Panc1 (cell line): ENCODE measurements around the gene ANKRD13C. TPM values are rescaled to one million over a fixed set of nuclear protein-coding genes. Genes with fewer than 3 reads are reported as not detected.

Source experiments
- ATAC-seq: fragments of 200-7000 bp; cut with Tn5 transposase; 2 replicates; pipeline ENCODE4 v1.9.1; 2020; ENCODE audit warnings: mild to moderate bottlenecking, moderate library complexity
- BruUV-seq: library from RNA; stranded (reverse); fragments of 400-500 nt; replicated peaks from 2 replicates; lab custom pipeline; 2021; lab: Mats Ljungman, UMichigan
- CTCF ChIA-PET: fragments of 300-600 bp; sonication (Branson Sonifier 250); formaldehyde crosslinking; loops from one replicate; lab custom pipeline; 2022; ENCODE audit warnings: antibody characterized with exemption; lab: Charles Lee
- POLR2A ChIA-PET: fragments of 300-600 bp; sonication (Branson Sonifier 250); formaldehyde crosslinking; loops from one replicate; lab custom pipeline; 2022; ENCODE audit warnings: antibody characterized with exemption; lab: Charles Lee
- DNase-seq: peaks from one replicate; pipeline ENCODE4 v3.0.0-alpha.2; 2010; ENCODE audit warnings: low read depth, low spot score
- H3K27ac ChIP-seq: 2 replicates; pipeline ENCODE4 v1.5.1; 2011; ENCODE audit warnings: mild to moderate bottlenecking, low read length, inconsistent platforms
- H3K27me3 ChIP-seq: fragments of 200-500 bp; sonication (Bioruptor generic); 2 replicates; pipeline ENCODE4 v1.6.0; 2014; ENCODE audit warnings: low read length, inconsistent platforms; ENCODE audit not compliant: control insufficient read depth, insufficient read depth
- H3K36me3 ChIP-seq: fragments of 200-500 bp; sonication (Bioruptor generic); 2 replicates; pipeline ENCODE4 v1.5.1; 2014; ENCODE audit warnings: inconsistent platforms, mild to moderate bottlenecking, low read length, moderate library complexity; ENCODE audit not compliant: control insufficient read depth, insufficient read depth
- H3K4me1 ChIP-seq: 2 replicates; pipeline ENCODE4 v1.5.1; 2011; ENCODE audit warnings: inconsistent platforms, mild to moderate bottlenecking, low read length, moderate library complexity; ENCODE audit not compliant: control insufficient read depth, insufficient read depth
- H3K4me3 ChIP-seq, 2 experiments: 2 replicates each; pipeline ENCODE4 v1.5.1; 2011 to 2012; ENCODE audit warnings: low read depth in 2 of 2, low read length in 2 of 2, mild to moderate bottlenecking in 2 of 2, inconsistent platforms in 1 of 2, moderate library complexity in 1 of 2
- H3K9me3 ChIP-seq: fragments of 200-500 bp; sonication (Bioruptor generic); 2 replicates; pipeline ENCODE4 v1.5.1; 2014; ENCODE audit warnings: low read depth, mild to moderate bottlenecking, inconsistent platforms, low read length, moderate library complexity; ENCODE audit not compliant: control insufficient read depth, insufficient read depth
- CTCF ChIP-seq: fragments of 450-650 bp; IDR thresholded peaks from 2 replicates; pipeline ENCODE4 v1.5.1; 2017; ENCODE audit warnings: mild to moderate bottlenecking
- POLR2AphosphoS5 ChIP-seq: IDR thresholded peaks from 2 replicates; pipeline ENCODE4 v1.6.1; 2012; ENCODE audit warnings: mild to moderate bottlenecking, low read depth, low read length, moderate library complexity
- SIN3A ChIP-seq: IDR thresholded peaks from 2 replicates; pipeline ENCODE4 v1.6.1; 2012; ENCODE audit warnings: low read depth, mild to moderate bottlenecking, low read length, moderate library complexity, borderline replicate concordance; ENCODE audit not compliant: insufficient read depth
- TCF7L2 ChIP-seq: IDR thresholded peaks from 2 replicates; pipeline ENCODE4 v1.6.1; 2011; ENCODE audit warnings: mild to moderate bottlenecking, low read depth, low read length, inconsistent platforms
- in situ Hi-C: cut with HindIII; loops from 2 replicates; pipeline ENCODE4 v1.10.0; 2016; ENCODE audit warnings: low sequenced_read_pairs, low pct_unique_long_range_greater_than_20kb
- intact Hi-C: fragments of 100-400 bp; cut with micrococcal nuclease; formaldehyde crosslinking; loops from one replicate; pipeline ENCODE4 v1.10.0; 2022; ENCODE audit not compliant: unreplicated experiment
- total RNA-seq: library from RNA; stranded (reverse); gene quantifications from one replicate; pipeline ENCODE4 v1.2.1, GENCODE V29; 2021; ENCODE audit not compliant: unreplicated experiment
- TF ChIP-seq, protein P1 (sequence below), 2 experiments: IDR thresholded peaks; 2 replicates each; pipeline ENCODE4 v1.6.1; 2011 to 2012; ENCODE audit warnings: low read depth in 2 of 2, control low read depth in 1 of 2, low read length in 1 of 2, mild to moderate bottlenecking in 1 of 2, moderate library complexity in 1 of 2; ENCODE audit not compliant: insufficient read depth in 1 of 2

Gene ANKRD13C
- total RNA-seq, 1 experiment from 2014 or later: 20.7 TPM

DNA sequence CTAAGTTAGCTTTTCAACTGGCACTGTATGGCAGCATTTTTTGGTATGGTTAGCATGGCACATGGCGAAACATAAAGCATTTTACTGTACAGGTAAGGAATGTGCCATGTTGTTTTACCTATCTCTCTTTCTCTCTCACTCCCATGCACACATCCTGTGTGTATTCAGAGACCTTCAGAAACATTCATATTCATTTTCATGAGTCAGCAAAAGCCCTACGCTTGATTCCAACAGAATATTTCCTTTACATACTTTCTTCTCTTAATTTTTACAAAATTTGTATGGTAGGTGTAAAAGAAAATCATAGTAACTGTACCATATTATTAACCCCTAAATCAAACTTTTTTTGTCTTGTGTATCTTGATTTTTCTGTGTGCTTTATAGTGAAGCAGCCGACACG is 123.0 kb downstream of the ANKRD13C start:
- Histone ChIP-seq H3K4me3 (no peak overlapping the region), H3K9me3 (no peaks in the 10 kb centered on the region), H3K27ac (no peak overlapping the region), H3K36me3 (peaks cover 88% of the 10 kb centered on the region), H3K4me1 (peaks cover 13% of the 10 kb centered on the region), H3K27me3 (no peaks in the 10 kb centered on the region)
- POLR2A ChIA-PET: interaction anchor here (0.5 kb wide), 1 partner anchor 10 kb away, joined by 3 read pairs; the partner anchor contains the start of gene SRSF11
- in situ Hi-C loops: no loop called here
- DNase-seq (no peak), ATAC-seq (no peak)
- intact Hi-C loops: no loop called here
- no peak for TF ChIP-seq SIN3A
- TF ChIP-seq, protein P1, sequence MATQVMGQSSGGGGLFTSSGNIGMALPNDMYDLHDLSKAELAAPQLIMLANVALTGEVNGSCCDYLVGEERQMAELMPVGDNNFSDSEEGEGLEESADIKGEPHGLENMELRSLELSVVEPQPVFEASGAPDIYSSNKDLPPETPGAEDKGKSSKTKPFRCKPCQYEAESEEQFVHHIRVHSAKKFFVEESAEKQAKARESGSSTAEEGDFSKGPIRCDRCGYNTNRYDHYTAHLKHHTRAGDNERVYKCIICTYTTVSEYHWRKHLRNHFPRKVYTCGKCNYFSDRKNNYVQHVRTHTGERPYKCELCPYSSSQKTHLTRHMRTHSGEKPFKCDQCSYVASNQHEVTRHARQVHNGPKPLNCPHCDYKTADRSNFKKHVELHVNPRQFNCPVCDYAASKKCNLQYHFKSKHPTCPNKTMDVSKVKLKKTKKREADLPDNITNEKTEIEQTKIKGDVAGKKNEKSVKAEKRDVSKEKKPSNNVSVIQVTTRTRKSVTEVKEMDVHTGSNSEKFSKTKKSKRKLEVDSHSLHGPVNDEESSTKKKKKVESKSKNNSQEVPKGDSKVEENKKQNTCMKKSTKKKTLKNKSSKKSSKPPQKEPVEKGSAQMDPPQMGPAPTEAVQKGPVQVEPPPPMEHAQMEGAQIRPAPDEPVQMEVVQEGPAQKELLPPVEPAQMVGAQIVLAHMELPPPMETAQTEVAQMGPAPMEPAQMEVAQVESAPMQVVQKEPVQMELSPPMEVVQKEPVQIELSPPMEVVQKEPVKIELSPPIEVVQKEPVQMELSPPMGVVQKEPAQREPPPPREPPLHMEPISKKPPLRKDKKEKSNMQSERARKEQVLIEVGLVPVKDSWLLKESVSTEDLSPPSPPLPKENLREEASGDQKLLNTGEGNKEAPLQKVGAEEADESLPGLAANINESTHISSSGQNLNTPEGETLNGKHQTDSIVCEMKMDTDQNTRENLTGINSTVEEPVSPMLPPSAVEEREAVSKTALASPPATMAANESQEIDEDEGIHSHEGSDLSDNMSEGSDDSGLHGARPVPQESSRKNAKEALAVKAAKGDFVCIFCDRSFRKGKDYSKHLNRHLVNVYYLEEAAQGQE (IDR thresholded peaks at IDR 0.05; ENCODE audit: insufficient read depth in 1 of 2, low read depth in 2 of 2, low read length in 1 of 2): no peak
- TF ChIP-seq POLR2AphosphoS5: no peak
- CTCF ChIA-PET: no interaction called here
- no TSS peak for BruUV-seq

- in situ Hi-C loops: no loop called here
- Histone ChIP-seq H3K9me3 (no peaks in the 10 kb centered on the region), H3K27ac (no peak overlapping the region), H3K36me3 (peaks cover 82% of the 10 kb centered on the region), H3K4me3 (no peak overlapping the region), H3K27me3 (no peaks in the 10 kb centered on the region), H3K4me1 (peaks cover 25% of the 10 kb centered on the region)
- ATAC-seq (no peak), DNase-seq (no peak)
- BruUV-seq: no TSS peak
- TF ChIP-seq TCF7L2 (no peak), SIN3A (no peak), POLR2AphosphoS5 (no peak), CTCF (no peak)
- TF ChIP-seq, protein P1 (IDR thresholded peaks at IDR 0.05; ENCODE audit: insufficient read depth in 1 of 2, low read depth in 2 of 2, low read length in 1 of 2): no peak
- ChIA-PET CTCF (no interaction called here), POLR2A (no interaction called here)
- intact Hi-C loops: no loop called here
These were observed 125.9 kb downstream of the ANKRD13C start for GRCh38 chr1:70228670-70229069.
